HG03342 (cell line): ENCODE measurements around the gene NNMT.

Experiments
- ATAC-seq: cut with Tn5 transposase; IDR thresholded peaks from one replicate; pipeline ENCODE4 v1.9.1; 2021; ENCODE audit warnings: mild to moderate bottlenecking, moderate library complexity; ENCODE audit not compliant: unreplicated experiment

NNMT gene

GRCh38 chr11:114343020-114343419, 46.8 kb downstream of the NNMT start:
- no peak for ATAC-seq

GRCh38 chr11:114343493-114343892, 47.3 kb downstream of the NNMT start:
- ATAC-seq: no peak

- no peak for ATAC-seq
Measured at GRCh38 chr11:114344494-114344893, 48.3 kb downstream of the NNMT start.

- ATAC-seq: no peak
Measured at GRCh38 chr11:114345575-114346222, 49.5 kb downstream of the NNMT start.

- ATAC-seq: no peak
Measured at GRCh38 chr11:114346709-114347141, 50.5 kb downstream of the NNMT start.

- no peak for ATAC-seq
Measured at GRCh38 chr11:114348200-114349191, 52.3 kb downstream of the NNMT start.

- no peak for ATAC-seq
Measured at GRCh38 chr11:114350022-114350421, 53.8 kb downstream of the NNMT start.

GRCh38 chr11:114353443-114353842, 57.2 kb downstream of the NNMT start:
- ATAC-seq: no peak

GRCh38 chr11:114354076-114354475, 57.9 kb downstream of the NNMT start:
- ATAC-seq: no peak

- no peak for ATAC-seq
Measured at GRCh38 chr11:114358716-114359115, 62.5 kb downstream of the NNMT start.

GRCh38 chr11:114359342-114359741, 63.1 kb downstream of the NNMT start:
- no peak for ATAC-seq

GRCh38 chr11:114362326-114362725, 66.1 kb downstream of the NNMT start:
- no peak for ATAC-seq

- ATAC-seq: no peak
Measured at GRCh38 chr11:114362958-114363357, 66.8 kb downstream of the NNMT start.
